Endothelial cell of umbilical vein (primary cell): ENCODE data around the gene FOXC1.

Source experiments
- CTCF ChIP-seq, 2 donors: IDR thresholded peaks; 1 replicate in 1 of 2; 2 replicates in 1 of 2; pipeline ENCODE4 v1.5.1; 2011; ENCODE audit warnings: low read length in 2 of 2, mild to moderate bottlenecking in 2 of 2, moderate library complexity in 2 of 2, control low read depth in 1 of 2, inconsistent platforms in 1 of 2, low read depth in 1 of 2; ENCODE audit not compliant: insufficient read depth in 1 of 2; ENCODE audit errors: extremely low read depth in 1 of 2
- EZH2 ChIP-seq: IDR thresholded peaks from 2 replicates; pipeline ENCODE4 v1.6.1; 2012; ENCODE audit warnings: borderline replicate concordance, low read depth, mild to moderate bottlenecking, moderate library complexity, low read length, inconsistent platforms; ENCODE audit not compliant: severe bottlenecking
- JUN ChIP-seq: IDR thresholded peaks from 2 replicates; pipeline ENCODE4 v1.6.1; 2011; ENCODE audit warnings: borderline replicate concordance, low read depth; ENCODE audit not compliant: insufficient read length, insufficient read depth
- MAX ChIP-seq: IDR thresholded peaks from 2 replicates; pipeline ENCODE4 v1.6.1; 2011; ENCODE audit not compliant: insufficient read depth, insufficient read length
- MYC ChIP-seq: IDR thresholded peaks from one replicate; pipeline ENCODE4 v1.6.1; 2011; ENCODE audit warnings: mild to moderate bottlenecking, low read depth, low read length
- POLR2A ChIP-seq: IDR thresholded peaks from 2 replicates; pipeline ENCODE4 v1.6.1; 2012; ENCODE audit warnings: low read depth, mild to moderate bottlenecking, control low read depth, low read length
- POLR2AphosphoS5 ChIP-seq: IDR thresholded peaks from 2 replicates; pipeline ENCODE4 v1.6.1; 2012; ENCODE audit warnings: low read depth, mild to moderate bottlenecking, control low read depth, low read length, moderate library complexity; ENCODE audit not compliant: insufficient read depth

GRCh38 chr6:1659816-1660215 lies 50.1 kb downstream of the FOXC1 start:
- TF ChIP-seq POLR2A (no peak), EZH2 (no peak), CTCF (IDR thresholded peaks at IDR 0.05; ENCODE audit: extremely low read depth in 1 of 2, insufficient read depth in 1 of 2, low read depth in 1 of 2, low read length in 2 of 2) (no peak), POLR2AphosphoS5 (no peak), MAX (no peak), JUN (no peak), MYC (no peak)
